Measurements from ENCODE around the gene GLI1. TPM values are rescaled to one million over a fixed set of nuclear protein-coding genes. Genes with fewer than 3 reads are reported as not detected.

Gene GLI1
- total RNA-seq, 2 donors from 2014 or later = 0.48 to 1.4 TPM

- no peak overlapping the region for H3K27ac Mint-ChIP-seq
- no peaks in the 10 kb centered on the region for H3K27me3 Mint-ChIP-seq
- H3K36me3 Mint-ChIP-seq (ENCODE audit: low read depth) = no peaks in the 10 kb centered on the region
Observed at GRCh38 chr12:57451233-57451778, 8.3 kb upstream of the GLI1 start.

GRCh38 chr12:57452181-57452936, 7.2 kb upstream of the GLI1 start:
- Mint-ChIP-seq H3K4me1 (peaks cover 5% of the 10 kb centered on the region), H3K4me3 (peak overlapping the region; percentile 13)

More at GRCh38 chr12:57451233-57451778, 8.3 kb upstream of the GLI1 start:
- Mint-ChIP-seq H3K4me3 (no peak overlapping the region), H3K9me3 (no peaks in the 10 kb centered on the region), H3K4me1 (peaks cover 5% of the 10 kb centered on the region)
- no peak for ATAC-seq (replicated peaks)

GRCh38 chr12:57452937-57453509, 6.6 kb upstream of the GLI1 start:
- Mint-ChIP-seq H3K4me3 (no peak overlapping the region), H3K4me1 (peaks cover 5% of the 10 kb centered on the region)

More at GRCh38 chr12:57452181-57452936, 7.2 kb upstream of the GLI1 start:
- Mint-ChIP-seq H3K36me3 (ENCODE audit: low read depth) (no peaks in the 10 kb centered on the region), H3K9me3 (no peaks in the 10 kb centered on the region), H3K27ac (peak overlapping the region; percentile 41), H3K27me3 (no peaks in the 10 kb centered on the region)
- ATAC-seq (replicated peaks) = peak; percentile 36

DNA sequence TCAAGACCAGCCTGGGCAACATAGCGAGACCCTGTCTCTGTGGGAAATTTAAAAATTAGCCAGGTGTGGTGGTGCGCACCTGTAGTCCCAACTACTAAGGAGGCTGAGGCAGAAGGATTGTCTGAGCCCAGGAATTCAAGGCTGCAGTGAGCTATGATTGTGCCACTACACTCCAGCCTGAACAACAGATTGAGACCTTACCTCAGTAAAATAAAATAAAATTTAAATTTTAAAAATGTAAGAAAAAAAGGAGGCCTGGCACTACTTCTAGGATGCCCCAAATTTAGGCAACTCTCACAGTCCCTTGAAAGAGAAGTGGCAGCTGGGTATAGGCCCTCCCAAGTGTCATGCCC, 5.4 kb upstream of the GLI1 start:
- H3K4me3 Mint-ChIP-seq = no peak overlapping the region

More at GRCh38 chr12:57452937-57453509, 6.6 kb upstream of the GLI1 start:
- H3K36me3 Mint-ChIP-seq (ENCODE audit: low read depth) = no peaks in the 10 kb centered on the region
- H3K9me3 Mint-ChIP-seq = no peaks in the 10 kb centered on the region
- ATAC-seq (replicated peaks) = peak; percentile 70
- H3K27me3 Mint-ChIP-seq = no peaks in the 10 kb centered on the region
- H3K27ac Mint-ChIP-seq = peak overlapping the region; percentile 41

GRCh38 chr12:57454566-57455373, 4.8 kb upstream of the GLI1 start, which contains the start of gene INHBE:
Gene INHBE (plus strand): TSS chr12:57455307. CDS start chr12:57455537, 230 bp downstream.
- Mint-ChIP-seq H3K27ac (no peak within 1 kb of the TSS), H3K9me3 (no peaks in the 10 kb centered on the region), H3K4me3 (peak within 1 kb of the TSS; percentile 37), H3K27me3 (no peaks in the 10 kb centered on the region), H3K4me1 (peaks cover 12% of the 10 kb centered on the region), H3K36me3 (ENCODE audit: low read depth) (no peaks in the 10 kb centered on the region)
- no peak for ATAC-seq (replicated peaks)

More for the DNA sequence above, 5.4 kb upstream of the GLI1 start:
- ATAC-seq (replicated peaks) = no peak
- Mint-ChIP-seq H3K27ac (no peak overlapping the region), H3K4me1 (peaks cover 11% of the 10 kb centered on the region), H3K9me3 (no peaks in the 10 kb centered on the region), H3K36me3 (ENCODE audit: low read depth) (no peaks in the 10 kb centered on the region), H3K27me3 (no peaks in the 10 kb centered on the region)

DNA sequence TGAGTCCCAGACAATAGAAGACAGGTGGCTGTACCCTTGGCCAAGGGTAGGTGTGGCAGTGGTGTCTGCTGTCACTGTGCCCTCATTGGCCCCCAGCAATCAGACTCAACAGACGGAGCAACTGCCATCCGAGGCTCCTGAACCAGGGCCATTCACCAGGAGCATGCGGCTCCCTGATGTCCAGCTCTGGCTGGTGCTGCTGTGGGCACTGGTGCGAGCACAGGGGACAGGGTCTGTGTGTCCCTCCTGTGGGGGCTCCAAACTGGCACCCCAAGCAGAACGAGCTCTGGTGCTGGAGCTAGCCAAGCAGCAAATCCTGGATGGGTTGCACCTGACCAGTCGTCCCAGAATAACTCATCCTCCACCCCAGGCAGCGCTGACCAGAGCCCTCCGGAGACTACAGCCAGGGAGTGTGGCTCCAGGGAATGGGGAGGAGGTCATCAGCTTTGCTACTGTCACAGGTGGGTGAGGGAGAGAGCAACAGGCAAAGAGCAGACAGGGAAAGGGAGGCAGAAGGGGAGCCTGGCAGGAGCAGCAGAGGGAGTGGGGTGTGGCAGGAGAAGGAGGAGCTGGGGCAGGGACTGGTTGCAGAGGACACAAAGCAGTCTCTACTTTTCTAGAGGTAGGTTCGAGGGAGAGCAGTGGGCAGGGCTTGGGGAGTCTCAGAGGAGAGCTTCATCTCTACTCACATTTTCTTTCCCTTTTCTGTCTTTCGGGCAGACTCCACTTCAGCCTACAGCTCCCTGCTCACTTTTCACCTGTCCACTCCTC, 4.0 kb upstream of the GLI1 start:
- H3K9me3 Mint-ChIP-seq = no peaks in the 10 kb centered on the region
- H3K4me1 Mint-ChIP-seq = peaks cover 18% of the 10 kb centered on the region
- H3K27me3 Mint-ChIP-seq = peaks cover 5% of the 10 kb centered on the region
- H3K27ac Mint-ChIP-seq = no peak overlapping the region
- no peaks in the 10 kb centered on the region for H3K36me3 Mint-ChIP-seq (ENCODE audit: low read depth)
- H3K4me3 Mint-ChIP-seq = peak overlapping the region; percentile 37
- no peak for ATAC-seq (replicated peaks)

DNA sequence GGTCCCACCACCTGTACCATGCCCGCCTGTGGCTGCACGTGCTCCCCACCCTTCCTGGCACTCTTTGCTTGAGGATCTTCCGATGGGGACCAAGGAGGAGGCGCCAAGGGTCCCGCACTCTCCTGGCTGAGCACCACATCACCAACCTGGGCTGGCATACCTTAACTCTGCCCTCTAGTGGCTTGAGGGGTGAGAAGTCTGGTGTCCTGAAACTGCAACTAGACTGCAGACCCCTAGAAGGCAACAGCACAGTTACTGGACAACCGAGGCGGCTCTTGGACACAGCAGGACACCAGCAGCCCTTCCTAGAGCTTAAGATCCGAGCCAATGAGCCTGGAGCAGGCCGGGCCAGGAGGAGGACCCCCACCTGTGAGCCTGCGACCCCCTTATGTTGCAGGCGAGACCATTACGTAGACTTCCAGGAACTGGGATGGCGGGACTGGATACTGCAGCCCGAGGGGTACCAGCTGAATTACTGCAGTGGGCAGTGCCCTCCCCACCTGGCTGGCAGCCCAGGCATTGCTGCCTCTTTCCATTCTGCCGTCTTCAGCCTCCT, 3.4 kb upstream of the GLI1 start:
- Mint-ChIP-seq H3K9me3 (no peaks in the 10 kb centered on the region), H3K36me3 (ENCODE audit: low read depth) (no peaks in the 10 kb centered on the region), H3K4me3 (peak overlapping the region; percentile 37), H3K27me3 (peaks cover 8% of the 10 kb centered on the region), H3K27ac (no peak overlapping the region), H3K4me1 (peaks cover 18% of the 10 kb centered on the region)
- no peak for ATAC-seq (replicated peaks)

- no peak overlapping the region for H3K4me3 Mint-ChIP-seq
- ATAC-seq (replicated peaks) = no peak
- no peaks in the 10 kb centered on the region for H3K36me3 Mint-ChIP-seq (ENCODE audit: low read depth)
- H3K9me3 Mint-ChIP-seq = no peaks in the 10 kb centered on the region
- peaks cover 18% of the 10 kb centered on the region for H3K4me1 Mint-ChIP-seq
- no peak overlapping the region for H3K27ac Mint-ChIP-seq
- H3K27me3 Mint-ChIP-seq = peaks cover 8% of the 10 kb centered on the region
Observed at GRCh38 chr12:57456737-57457490, 2.7 kb upstream of the GLI1 start.

DNA sequence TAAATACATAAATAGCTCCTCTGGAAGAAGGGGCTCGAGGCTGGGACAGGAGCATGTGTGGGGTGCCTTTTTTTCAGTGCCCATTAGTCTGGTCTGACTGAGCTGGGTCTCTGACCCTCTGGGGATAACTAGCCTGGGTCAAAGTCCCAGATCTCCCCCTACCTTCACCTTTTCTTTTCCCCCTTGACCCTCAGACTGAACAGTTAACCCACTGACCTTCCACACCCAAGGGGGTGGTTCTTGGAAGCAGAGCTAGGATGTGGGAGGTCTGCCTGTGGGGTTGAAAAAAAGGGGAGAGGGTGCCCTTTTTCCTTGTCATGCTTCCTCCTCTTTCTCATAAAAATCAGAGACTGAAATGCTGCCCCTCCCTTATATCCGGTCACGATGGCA, 925 bp upstream of the GLI1 start:
- Mint-ChIP-seq H3K27ac (peak overlapping the region; percentile 97), H3K9me3 (no peaks in the 10 kb centered on the region), H3K27me3 (peaks cover 12% of the 10 kb centered on the region), H3K4me3 (peak overlapping the region; percentile 83), H3K36me3 (ENCODE audit: low read depth) (no peaks in the 10 kb centered on the region), H3K4me1 (peaks cover 24% of the 10 kb centered on the region)
- ATAC-seq (replicated peaks) = no peak

DNA sequence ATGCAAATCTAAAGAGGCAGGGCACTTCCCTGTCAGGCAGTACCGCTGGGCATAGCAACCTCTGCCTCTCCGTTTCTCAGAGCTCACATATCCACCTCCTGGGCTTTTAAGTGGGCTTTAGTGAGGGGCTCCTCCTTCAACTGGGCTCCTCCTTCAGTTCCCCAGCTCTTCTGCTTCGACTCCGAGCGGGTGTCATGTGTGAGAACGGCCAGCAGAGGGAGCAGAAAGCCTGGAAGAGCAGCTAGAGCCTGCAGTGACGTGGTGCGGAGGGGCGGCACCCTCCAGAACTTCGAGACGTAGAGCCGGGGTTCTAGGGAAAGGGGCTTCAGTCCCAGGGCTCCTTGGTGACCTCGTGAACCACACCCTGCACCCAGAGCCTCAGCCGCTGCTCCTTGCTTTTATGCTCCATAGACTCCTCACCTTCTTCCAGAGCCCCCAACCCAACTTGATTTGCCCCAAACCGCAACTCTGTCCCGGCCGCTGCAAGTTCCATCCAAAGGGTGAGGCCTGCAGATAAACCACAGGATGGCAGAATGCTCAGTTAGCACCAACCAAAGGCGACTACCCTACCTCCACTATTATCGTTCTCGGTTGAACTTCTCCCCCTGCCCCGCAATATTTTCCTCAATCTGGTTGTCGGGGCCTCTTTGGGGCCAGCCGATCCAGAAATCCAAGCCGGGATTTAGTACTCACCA, 383 bp upstream of the GLI1 start:
- H3K27ac Mint-ChIP-seq = peak overlapping the region; percentile 97
- H3K4me1 Mint-ChIP-seq = peaks cover 24% of the 10 kb centered on the region
- H3K36me3 Mint-ChIP-seq (ENCODE audit: low read depth) = no peaks in the 10 kb centered on the region
- peaks cover 12% of the 10 kb centered on the region for H3K27me3 Mint-ChIP-seq
- H3K4me3 Mint-ChIP-seq = peak overlapping the region; percentile 83
- peak; percentile 81 for ATAC-seq (replicated peaks)
- H3K9me3 Mint-ChIP-seq = no peaks in the 10 kb centered on the region

GRCh38 chr12:57460468-57460784, 841 bp downstream of the GLI1 start:
- Mint-ChIP-seq H3K27ac (no peak overlapping the region), H3K4me1 (peaks cover 30% of the 10 kb centered on the region)

DNA sequence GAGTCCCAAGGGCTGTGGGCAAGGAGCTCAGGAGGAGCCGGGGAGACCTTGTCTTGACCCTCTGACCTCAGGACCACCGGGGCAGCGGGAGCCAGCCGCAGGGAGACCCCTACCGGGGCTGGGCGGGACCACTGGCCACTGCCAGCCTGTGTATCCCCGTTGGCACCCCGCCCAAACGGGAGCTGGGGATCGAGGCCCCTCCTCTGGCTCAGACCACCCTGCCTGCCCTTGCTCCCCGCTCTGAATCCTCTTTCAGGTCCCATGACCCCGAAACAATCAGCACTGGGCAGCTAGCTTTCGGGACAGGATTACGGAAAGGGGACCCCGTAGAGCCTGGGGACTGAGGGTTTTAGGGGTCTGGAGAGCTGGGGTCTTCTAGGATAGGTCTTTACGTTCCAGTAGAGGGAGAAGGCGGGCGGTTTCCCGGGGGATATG, 1.3 kb downstream of the GLI1 start:
- Mint-ChIP-seq H3K36me3 (ENCODE audit: low read depth) (no peaks in the 10 kb centered on the region), H3K27ac (no peak overlapping the region), H3K4me3 (peak overlapping the region; percentile 83), H3K27me3 (peaks cover 12% of the 10 kb centered on the region), H3K4me1 (peaks cover 29% of the 10 kb centered on the region), H3K9me3 (no peaks in the 10 kb centered on the region)
- ATAC-seq (replicated peaks) = no peak

More at GRCh38 chr12:57460468-57460784, 841 bp downstream of the GLI1 start:
- Mint-ChIP-seq H3K27me3 (peaks cover 12% of the 10 kb centered on the region), H3K4me3 (peak overlapping the region; percentile 83), H3K36me3 (ENCODE audit: low read depth) (no peaks in the 10 kb centered on the region), H3K9me3 (no peaks in the 10 kb centered on the region)
- no peak for ATAC-seq (replicated peaks)
